Measurements from ENCODE around the gene KREMEN2. TPM values are rescaled to one million over a fixed set of nuclear protein-coding genes. Genes with fewer than 3 reads are reported as not detected.

The KREMEN2 gene
- total RNA-seq, 1 donor = under 0.01 TPM

GRCh38 chr16:2996298-2996697, 32.2 kb downstream of the KREMEN2 start:
- DNase-seq (ENCODE audit: low read depth in 2 of 3, low spot score in 2 of 3) = no peak

GRCh38 chr16:2999929-3000328, 35.9 kb downstream of the KREMEN2 start:
- DNase-seq (ENCODE audit: low read depth in 2 of 3, low spot score in 2 of 3) = no peak

GRCh38 chr16:3000540-3000939, 36.5 kb downstream of the KREMEN2 start:
- no peak for DNase-seq (ENCODE audit: low read depth in 2 of 3, low spot score in 2 of 3)

- DNase-seq (ENCODE audit: low read depth in 2 of 3, low spot score in 2 of 3) = no peak
Observed at GRCh38 chr16:3001316-3001715, 37.2 kb downstream of the KREMEN2 start.

GRCh38 chr16:3003582-3004270, 39.7 kb downstream of the KREMEN2 start:
- peak; percentile 80 to 100 (median 99) for DNase-seq (ENCODE audit: low read depth in 2 of 3, low spot score in 2 of 3)

GRCh38 chr16:3004319-3004718, 40.2 kb downstream of the KREMEN2 start:
- peak in 1 of 3 donors; percentile 41 for DNase-seq (ENCODE audit: low read depth in 2 of 3, low spot score in 2 of 3)

GRCh38 chr16:3004781-3005284, 40.8 kb downstream of the KREMEN2 start:
- DNase-seq (ENCODE audit: low read depth in 2 of 3, low spot score in 2 of 3) = peak in 1 of 3 donors; percentile 27

- peak in 1 of 3 donors; percentile 47 for DNase-seq (ENCODE audit: low read depth in 2 of 3, low spot score in 2 of 3)
Observed at GRCh38 chr16:3007059-3007956, 43.2 kb downstream of the KREMEN2 start.

GRCh38 chr16:3007957-3008689, 44.0 kb downstream of the KREMEN2 start:
- peak in 2 of 3 donors; percentile 57 to 64 for DNase-seq (ENCODE audit: low read depth in 2 of 3, low spot score in 2 of 3)

GRCh38 chr16:3008690-3009037, 44.6 kb downstream of the KREMEN2 start:
- DNase-seq (ENCODE audit: low read depth in 2 of 3, low spot score in 2 of 3) = no peak

GRCh38 chr16:3009568-3010390, 45.7 kb downstream of the KREMEN2 start:
- DNase-seq (ENCODE audit: low read depth in 2 of 3, low spot score in 2 of 3) = no peak

- DNase-seq (ENCODE audit: low read depth in 2 of 3, low spot score in 2 of 3) = no peak
Observed at GRCh38 chr16:3010510-3010909, 46.4 kb downstream of the KREMEN2 start.

- DNase-seq (ENCODE audit: low read depth in 2 of 3, low spot score in 2 of 3) = no peak
Observed at GRCh38 chr16:3012246-3012645, 48.2 kb downstream of the KREMEN2 start.

GRCh38 chr16:3012828-3013420, 48.8 kb downstream of the KREMEN2 start, which contains the start of gene CLDN9:
CLDN9 (plus strand) TSS chr16:3012923; CDS start chr16:3013363, 440 bp downstream.
- DNase-seq (ENCODE audit: low read depth in 2 of 3, low spot score in 2 of 3) = no peak

- DNase-seq (ENCODE audit: low read depth in 2 of 3, low spot score in 2 of 3) = no peak
Observed at GRCh38 chr16:3013491-3013951, 49.4 kb downstream of the KREMEN2 start.

GRCh38 chr16:3013998-3014690, 50.1 kb downstream of the KREMEN2 start:
- no peak for DNase-seq (ENCODE audit: low read depth in 2 of 3, low spot score in 2 of 3)

GRCh38 chr16:3014971-3015370, 50.9 kb downstream of the KREMEN2 start:
- no peak for DNase-seq (ENCODE audit: low read depth in 2 of 3, low spot score in 2 of 3)

- DNase-seq (ENCODE audit: low read depth in 2 of 3, low spot score in 2 of 3) = no peak
Observed at GRCh38 chr16:3015865-3016521, 51.9 kb downstream of the KREMEN2 start.

Data from hematopoietic multipotent progenitor cell (in vitro differentiated cells).